GM19468 (cell line): ENCODE results near the gene CCDC80.

Experiments used
- ATAC-seq: cut with Tn5 transposase; IDR thresholded peaks from one replicate; pipeline ENCODE4 v1.9.1; 2021; ENCODE audit warnings: mild to moderate bottlenecking, moderate library complexity, moderate number of reproducible peaks; ENCODE audit not compliant: unreplicated experiment; ENCODE audit errors: extremely low read depth

Gene CCDC80

GRCh38 chr3:112637700-112638099 lies 3.2 kb downstream of the CCDC80 start:
- no peak for ATAC-seq

- ATAC-seq: no peak
These were observed 5.3 kb downstream of the CCDC80 start for GRCh38 chr3:112635674-112636073.

- no peak for ATAC-seq
These were observed 6.0 kb downstream of the CCDC80 start for GRCh38 chr3:112634786-112635541.

GRCh38 chr3:112633757-112634156 lies 7.2 kb downstream of the CCDC80 start:
- ATAC-seq: no peak

- no peak for ATAC-seq
These were observed 7.8 kb downstream of the CCDC80 start for GRCh38 chr3:112633191-112633590.

GRCh38 chr3:112632596-112632995 lies 8.3 kb downstream of the CCDC80 start:
- no peak for ATAC-seq

GRCh38 chr3:112631257-112631656 lies 9.7 kb downstream of the CCDC80 start:
- no peak for ATAC-seq

- no peak for ATAC-seq
These were observed 11.5 kb downstream of the CCDC80 start for GRCh38 chr3:112629425-112629824.

DNA sequence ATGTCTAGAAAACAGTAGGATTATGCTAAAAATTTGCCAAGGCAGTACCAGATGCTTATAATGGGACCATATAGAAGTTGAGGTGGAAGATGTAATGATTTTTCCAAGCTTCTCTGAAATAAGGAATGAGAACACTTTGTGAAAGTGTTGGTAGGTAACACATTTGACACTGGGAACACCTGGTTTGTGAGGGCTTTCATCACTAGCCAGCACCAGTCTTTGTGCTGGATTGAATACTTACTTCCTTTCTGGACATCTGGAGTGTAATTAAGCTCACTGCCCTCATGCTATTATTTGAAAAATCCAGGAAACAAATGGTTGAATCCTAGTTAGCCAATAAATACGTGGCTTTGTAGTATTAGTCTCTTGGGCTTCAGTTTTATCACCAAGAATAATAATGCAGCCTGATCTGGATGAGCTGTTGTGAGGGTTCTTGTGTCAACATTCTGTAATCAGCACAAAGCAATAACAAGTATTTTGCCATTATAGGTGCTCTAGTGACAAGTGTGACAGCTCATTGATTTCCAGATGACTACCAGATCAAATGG lies 12.9 kb downstream of the CCDC80 start:
- ATAC-seq: no peak

DNA sequence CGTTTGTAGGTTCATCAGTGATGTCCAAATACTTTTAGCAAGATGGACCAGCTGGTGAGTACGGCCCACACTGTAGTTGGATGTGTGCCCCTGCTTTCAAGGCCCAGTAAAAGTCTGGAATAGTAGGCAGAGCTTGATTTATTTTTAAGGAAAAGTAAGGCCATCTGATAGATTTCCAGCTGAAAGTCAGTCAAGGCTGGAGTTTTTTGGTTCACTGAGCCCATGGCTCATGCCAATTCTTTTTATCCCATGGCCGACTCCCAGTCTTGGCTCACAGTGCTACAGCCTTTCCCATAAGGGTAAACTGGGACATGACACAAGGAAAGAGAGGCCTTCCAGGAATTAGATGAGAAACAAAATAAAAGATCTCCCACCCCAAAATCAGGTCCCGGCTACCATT lies 13.5 kb downstream of the CCDC80 start:
- ATAC-seq: no peak

- ATAC-seq: no peak
These were observed 17.2 kb downstream of the CCDC80 start for GRCh38 chr3:112623717-112624116.

DNA sequence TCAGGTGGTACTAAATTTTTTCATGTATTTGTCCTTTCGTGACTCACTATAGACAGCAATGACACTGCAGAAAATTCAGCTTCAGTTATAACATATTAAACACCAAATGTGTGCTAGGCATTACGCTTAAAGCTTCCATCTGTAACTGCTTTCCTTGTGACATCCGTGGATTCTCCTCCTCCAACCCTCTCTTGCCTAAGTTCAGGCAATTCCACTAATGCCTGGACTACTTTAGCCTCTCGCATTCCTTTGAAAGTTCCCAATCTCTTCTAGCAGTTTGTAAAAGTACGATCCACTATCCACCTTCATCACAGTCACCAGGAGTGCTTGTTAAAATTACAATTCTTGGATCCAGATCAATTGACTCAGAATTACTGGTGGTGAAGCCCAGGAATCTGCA lies 17.7 kb downstream of the CCDC80 start:
- no peak for ATAC-seq

DNA sequence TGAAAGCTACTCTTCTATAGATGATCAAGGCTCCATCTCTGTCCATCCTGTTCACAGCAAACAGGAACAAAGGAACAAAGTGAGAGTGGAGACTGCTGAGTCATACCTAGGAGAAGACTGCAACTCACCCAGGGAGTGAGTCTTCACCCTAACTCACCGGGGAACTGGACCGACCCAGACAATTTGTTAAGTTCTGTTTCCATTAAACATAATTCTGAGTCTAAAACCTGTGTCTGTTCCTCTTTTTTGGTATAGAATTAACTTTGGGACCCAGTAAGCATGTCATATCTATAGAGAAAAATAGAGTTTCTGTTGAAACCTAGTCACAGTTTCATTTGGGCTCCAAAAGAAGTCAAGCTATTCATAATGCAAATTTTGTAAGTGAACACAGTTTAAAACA lies 21.6 kb downstream of the CCDC80 start:
- no peak for ATAC-seq

GRCh38 chr3:112617285-112617684 lies 23.7 kb downstream of the CCDC80 start:
- no peak for ATAC-seq

DNA sequence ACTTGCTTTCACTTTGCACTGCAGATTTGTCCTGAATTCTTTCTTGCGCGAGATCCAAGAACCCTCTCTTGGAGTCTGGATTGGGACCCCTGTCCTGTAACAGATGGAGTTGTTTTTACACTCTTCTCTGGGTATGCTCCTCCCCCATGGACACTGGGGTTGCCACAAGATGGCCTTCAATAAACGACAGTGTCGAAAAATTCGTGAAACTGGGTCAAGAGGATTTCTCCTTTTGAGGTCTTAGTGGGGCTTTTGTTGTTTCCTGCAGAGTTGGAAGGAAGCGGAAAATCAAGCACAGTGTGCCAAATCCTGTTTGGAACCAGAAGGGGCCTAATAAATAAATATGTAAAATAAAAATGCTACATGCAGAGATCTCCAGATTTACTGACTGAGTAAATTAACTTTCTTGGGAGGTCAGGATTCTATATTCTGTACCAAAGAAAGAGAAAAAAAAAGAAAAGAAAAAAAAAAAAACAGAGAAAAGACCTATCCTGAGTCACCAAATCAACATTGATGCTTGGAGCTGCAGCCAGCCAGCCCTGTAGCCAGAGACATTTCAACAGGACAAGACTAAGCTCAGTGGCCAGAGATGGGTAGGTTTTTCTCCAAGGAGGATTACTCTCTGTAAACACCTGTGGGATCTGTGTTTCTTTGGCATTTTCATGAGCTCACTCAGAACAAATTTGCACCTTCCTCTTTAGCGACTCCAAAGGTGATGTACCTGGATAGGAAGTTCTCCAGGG lies 24.8 kb downstream of the CCDC80 start:
- no peak for ATAC-seq

DNA sequence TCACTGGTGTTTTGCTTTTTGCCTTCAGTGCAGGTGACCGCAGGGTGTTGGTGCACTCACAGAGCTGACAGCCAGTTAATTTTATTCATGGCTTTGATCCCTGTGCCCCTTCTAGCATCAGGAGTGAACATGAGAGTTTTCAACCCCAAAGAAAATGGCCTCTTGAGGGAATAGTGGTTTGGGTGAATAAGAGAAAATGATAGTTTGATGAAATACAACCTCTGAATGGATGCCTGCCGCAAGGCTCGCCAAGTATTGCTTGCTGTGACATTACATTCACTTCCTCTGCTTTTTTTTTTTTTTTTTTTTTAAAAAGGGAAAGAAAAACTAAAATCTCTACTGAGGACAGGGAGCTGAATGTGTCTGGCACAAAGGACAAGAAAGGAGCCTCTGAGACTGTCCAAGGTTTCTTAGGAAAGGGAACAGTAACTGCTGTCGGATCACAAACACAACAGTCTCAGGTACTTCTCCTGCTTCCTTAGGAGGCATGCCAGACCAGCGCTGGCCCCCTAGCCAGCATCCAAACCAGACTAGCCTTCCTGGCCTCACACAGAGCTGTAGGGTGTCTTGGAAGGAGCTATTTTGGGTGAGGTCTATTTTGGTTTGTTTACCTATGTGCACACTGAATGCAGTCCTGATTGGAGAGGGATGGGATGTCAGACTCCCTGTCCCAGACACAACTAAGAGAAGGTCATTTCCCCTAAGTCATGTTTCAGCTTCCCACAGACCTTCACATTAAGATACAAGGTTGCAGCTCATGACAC lies 29.0 kb downstream of the CCDC80 start:
- no peak for ATAC-seq

DNA sequence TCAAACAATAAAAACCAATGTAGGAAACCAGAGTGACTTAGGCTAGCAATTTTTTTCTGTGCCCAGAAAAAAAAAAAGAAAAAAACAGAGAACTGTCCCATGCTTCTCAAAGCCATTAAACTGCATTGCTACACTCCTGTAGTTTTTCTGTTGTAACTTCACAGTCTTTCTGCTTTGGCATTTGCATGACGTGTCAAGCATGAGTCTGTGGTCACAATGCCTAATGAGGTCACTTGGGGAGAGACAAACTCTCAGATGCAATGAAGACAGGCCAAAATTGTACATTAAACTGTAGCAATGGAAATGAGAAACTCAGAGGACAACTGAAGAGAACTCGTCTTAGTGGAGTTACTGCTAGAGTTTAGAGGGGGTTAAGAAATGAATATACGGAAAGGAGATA lies 30.8 kb downstream of the CCDC80 start:
- no peak for ATAC-seq

DNA sequence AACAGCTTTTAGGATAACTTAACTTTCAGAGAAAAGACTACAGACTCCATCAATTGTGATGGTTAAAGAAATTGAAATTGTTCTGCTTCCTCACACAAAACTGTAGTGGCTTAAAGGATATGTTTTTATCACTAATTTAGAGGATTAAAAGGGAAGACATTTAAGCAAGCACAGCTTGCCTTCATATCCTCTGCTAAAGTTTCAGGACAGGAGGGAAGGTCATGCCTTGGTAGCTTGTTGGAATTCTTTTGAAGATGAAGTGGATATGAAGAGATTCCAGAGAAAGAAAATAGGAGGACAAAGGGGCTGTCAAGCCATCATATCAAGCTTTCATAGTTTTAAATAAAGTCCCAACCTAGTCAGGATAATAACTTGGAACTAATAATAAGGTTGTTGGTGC lies 33.1 kb downstream of the CCDC80 start:
- no peak for ATAC-seq

- no peak for ATAC-seq
These were observed 34.8 kb downstream of the CCDC80 start for GRCh38 chr3:112606098-112606497.

- ATAC-seq: no peak
These were observed 35.7 kb downstream of the CCDC80 start for GRCh38 chr3:112605285-112605684.

DNA sequence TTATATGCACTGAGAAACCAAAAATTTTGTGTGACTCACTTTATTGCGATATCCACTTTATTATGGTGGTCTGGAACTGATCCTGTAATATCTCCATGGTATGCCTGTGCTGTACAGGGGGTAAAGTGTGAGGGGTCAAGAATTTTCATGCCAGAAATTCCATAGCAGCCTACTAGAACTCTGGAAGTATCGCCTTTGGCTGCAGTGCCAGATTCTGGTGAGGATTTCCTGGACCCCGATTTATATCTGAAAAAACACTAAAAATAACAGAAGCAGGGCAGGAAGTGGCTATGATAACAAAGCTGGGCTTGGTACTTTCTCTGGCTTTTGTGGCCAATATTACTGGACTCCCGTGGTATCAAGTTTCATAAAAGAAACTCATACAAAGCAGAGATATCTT lies 36.4 kb downstream of the CCDC80 start:
- no peak for ATAC-seq
